ENCODE results near the gene RAC2.

Gene RAC2

GRCh38 chr22:37275134-37275533, 31.1 kb upstream of the RAC2 start:
- DNase-seq (ENCODE audit: low read depth), result no peak

- no peak for DNase-seq (ENCODE audit: low read depth)
Observed at GRCh38 chr22:37274380-37274862, 30.4 kb upstream of the RAC2 start.

GRCh38 chr22:37273846-37274225, 29.8 kb upstream of the RAC2 start:
- DNase-seq (ENCODE audit: low read depth), result no peak

GRCh38 chr22:37273126-37273845, 29.2 kb upstream of the RAC2 start:
- no peak for DNase-seq (ENCODE audit: low read depth)

GRCh38 chr22:37270928-37271650, 27.0 kb upstream of the RAC2 start:
- DNase-seq (ENCODE audit: low read depth), result no peak

- no peak for DNase-seq (ENCODE audit: low read depth)
Observed at GRCh38 chr22:37269936-37270678, 26.0 kb upstream of the RAC2 start.

GRCh38 chr22:37267661-37268413, 23.8 kb upstream of the RAC2 start:
- DNase-seq (ENCODE audit: low read depth), result no peak

GRCh38 chr22:37267135-37267587, 23.1 kb upstream of the RAC2 start:
- peak; percentile 61 for DNase-seq (ENCODE audit: low read depth)

GRCh38 chr22:37266581-37267134, 22.6 kb upstream of the RAC2 start:
- no peak for DNase-seq (ENCODE audit: low read depth)

GRCh38 chr22:37263966-37264887, 20.2 kb upstream of the RAC2 start:
- no peak for DNase-seq (ENCODE audit: low read depth)

- no peak for DNase-seq (ENCODE audit: low read depth)
Observed at GRCh38 chr22:37262346-37262745, 18.3 kb upstream of the RAC2 start.

GRCh38 chr22:37260901-37261336, 16.9 kb upstream of the RAC2 start:
- peak; percentile 35 for DNase-seq (ENCODE audit: low read depth)

- DNase-seq (ENCODE audit: low read depth), result no peak
Observed at GRCh38 chr22:37260155-37260795, 16.2 kb upstream of the RAC2 start.

- DNase-seq (ENCODE audit: low read depth), result no peak
Observed at GRCh38 chr22:37259540-37260029, 15.5 kb upstream of the RAC2 start.

GRCh38 chr22:37258753-37259401, 14.8 kb upstream of the RAC2 start:
- DNase-seq (ENCODE audit: low read depth), result no peak

GRCh38 chr22:37258005-37258752, 14.1 kb upstream of the RAC2 start:
- no peak for DNase-seq (ENCODE audit: low read depth)

GRCh38 chr22:37256075-37256726, 12.1 kb upstream of the RAC2 start:
- no peak for DNase-seq (ENCODE audit: low read depth)

GRCh38 chr22:37255558-37256006, 11.5 kb upstream of the RAC2 start:
- DNase-seq (ENCODE audit: low read depth), result no peak

Data from activated T-helper 1 cell treated with Interleukin-2 at 50 U/mL for 16 hours (primary cell).